SIG-M5 (cell line): Measurements from ENCODE around the gene IKBKG.
"Not testable (repeated sequence)": the region's sequence is repeated elsewhere in the genome, so short reads cannot be mapped to it uniquely, and the experiment has no call there.

ENCODE experiments used
- DNase-seq: peaks from one replicate; lab custom pipeline; 2025; lab: John Stamatoyannopoulos, UW

The IKBKG gene

GRCh38 chrX:154558896-154559295, 11.5 kb downstream of the IKBKG start:
- DNase-seq, result not testable (repeated sequence)

GRCh38 chrX:154560326-154560725, 12.9 kb downstream of the IKBKG start:
- DNase-seq, result not testable (repeated sequence)

- DNase-seq, result not testable (repeated sequence)
These were observed 14.9 kb downstream of the IKBKG start for GRCh38 chrX:154562295-154562694.

GRCh38 chrX:154570361-154570760, 22.9 kb downstream of the IKBKG start:
- not testable (repeated sequence) for DNase-seq

- not testable (repeated sequence) for DNase-seq
These were observed 25.6 kb downstream of the IKBKG start for GRCh38 chrX:154573061-154573460.

GRCh38 chrX:154575076-154575475, 27.7 kb downstream of the IKBKG start:
- DNase-seq, result not testable (repeated sequence)

GRCh38 chrX:154582994-154583393, 35.6 kb downstream of the IKBKG start:
- not testable (repeated sequence) for DNase-seq

- DNase-seq, result not testable (repeated sequence)
These were observed 37.3 kb downstream of the IKBKG start, which contains the start of gene CTAG1A for GRCh38 chrX:154584585-154585183. CTAG1A (plus strand) TSS chrX:154585133; CDS start chrX:154585207, 74 bp downstream.

GRCh38 chrX:154590415-154590814, 43.0 kb downstream of the IKBKG start:
- DNase-seq, result not testable (repeated sequence)

- no peak for DNase-seq
These were observed 45.1 kb downstream of the IKBKG start for GRCh38 chrX:154592505-154592904.

- DNase-seq, result no peak
These were observed 45.8 kb downstream of the IKBKG start for GRCh38 chrX:154593201-154593600.

- DNase-seq, result no peak
These were observed 47.1 kb downstream of the IKBKG start for GRCh38 chrX:154594491-154594890.

GRCh38 chrX:154595559-154596249, 48.3 kb downstream of the IKBKG start:
- no peak for DNase-seq

- DNase-seq, result no peak
These were observed 49.0 kb downstream of the IKBKG start for GRCh38 chrX:154596290-154596929.

GRCh38 chrX:154597221-154597620, 49.8 kb downstream of the IKBKG start:
- DNase-seq, result no peak

- no peak for DNase-seq
These were observed 51.2 kb downstream of the IKBKG start for GRCh38 chrX:154598656-154599055.

- DNase-seq, result no peak
These were observed 52.1 kb downstream of the IKBKG start for GRCh38 chrX:154599531-154599930.

GRCh38 chrX:154600759-154601374, 53.4 kb downstream of the IKBKG start:
- DNase-seq, result no peak

- DNase-seq, result no peak
These were observed 54.8 kb downstream of the IKBKG start for GRCh38 chrX:154602226-154602625.

- DNase-seq, result no peak
These were observed 55.5 kb downstream of the IKBKG start for GRCh38 chrX:154602766-154603437.

- DNase-seq, result no peak
These were observed 56.3 kb downstream of the IKBKG start for GRCh38 chrX:154603438-154604430.
